Renal pelvis (tissue), 4 donors: Measurements from ENCODE around the gene DPYSL5. TPM values are rescaled to one million over a fixed set of nuclear protein-coding genes. Genes with fewer than 3 reads are reported as not detected.
A peak's percentile ranks its signal among the peaks of the same experiment; 100 is the strongest.
"Not testable (repeated sequence)": the region's sequence is repeated elsewhere in the genome, so short reads cannot be mapped to it uniquely, and the experiment has no call there.

ENCODE experiments used
- DNase-seq: peaks from one replicate; pipeline ENCODE4 v3.0.0-alpha.2; 2013
- polyA plus RNA-seq, 3 donors: library from polyadenylated mRNA; unstranded; fragments of 120-200 nt; gene quantifications; one replicate each; pipeline ENCODE4 v1.2.1, GENCODE V29; 2013; ENCODE audit not compliant: insufficient read length in 3 of 3

Gene DPYSL5
- polyA plus RNA-seq, 3 donors = 7.2 to 10.6 (median 8.6) TPM

- DNase-seq = no peak
These were observed 16.7 kb downstream of the DPYSL5 start for GRCh38 chr2:26864646-26865045.

DNA sequence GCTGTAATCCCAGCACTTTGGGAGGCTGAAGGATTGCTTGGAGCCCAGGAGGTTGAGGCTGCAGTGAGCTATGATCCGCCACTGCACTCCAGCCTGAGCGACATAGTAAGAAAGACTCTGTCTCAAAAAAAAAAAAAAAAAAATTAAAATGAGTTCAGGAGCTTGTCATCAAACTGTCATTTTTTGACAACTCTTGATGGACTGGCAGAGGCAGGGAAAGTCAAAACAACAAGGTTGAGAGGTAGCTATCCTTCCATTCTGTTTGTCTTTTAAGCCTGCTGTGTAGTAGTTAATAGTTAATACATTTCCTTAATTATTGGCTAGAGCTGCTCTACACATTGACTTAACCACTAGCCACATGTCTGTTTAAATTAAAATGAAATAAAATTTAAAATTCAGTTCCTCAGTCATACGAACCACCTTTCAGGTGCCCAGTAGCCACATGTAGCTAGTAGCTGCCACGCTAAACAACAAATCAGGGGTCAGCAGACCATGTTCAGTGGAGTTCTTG, 22.7 kb downstream of the DPYSL5 start:
- DNase-seq = peak; percentile 10

DNA sequence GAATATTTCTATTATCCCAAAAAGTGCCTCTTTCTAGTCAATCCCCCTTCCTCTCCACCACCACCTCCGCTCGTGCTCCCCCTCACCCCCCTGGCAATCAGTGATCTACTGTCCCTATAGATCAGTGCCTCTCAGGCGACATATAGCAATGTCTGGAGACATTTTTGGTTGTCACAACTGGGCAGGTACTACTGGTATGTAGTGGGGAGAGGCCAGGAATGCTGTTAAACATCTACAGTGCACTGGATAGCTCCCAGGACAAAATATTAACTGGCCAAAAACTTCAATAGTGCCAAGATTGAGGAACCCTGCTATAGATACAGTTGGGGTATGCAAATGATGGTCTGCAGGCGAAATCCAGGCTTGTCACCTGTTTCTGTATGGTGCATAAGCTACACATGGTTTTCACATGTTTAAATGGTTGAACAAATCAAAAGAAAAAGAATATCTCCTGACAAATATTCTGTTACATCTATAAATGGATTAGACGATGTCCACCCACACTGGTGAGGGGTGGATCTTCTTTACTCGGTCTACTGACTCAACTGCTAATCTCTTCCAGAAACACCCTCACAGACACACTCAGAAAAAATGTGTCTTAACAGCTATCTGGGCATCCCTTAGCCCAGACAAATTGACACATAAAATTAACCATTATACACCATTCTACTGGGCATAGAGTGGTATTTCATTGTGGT, 25.5 kb downstream of the DPYSL5 start:
- DNase-seq = no peak

DNA sequence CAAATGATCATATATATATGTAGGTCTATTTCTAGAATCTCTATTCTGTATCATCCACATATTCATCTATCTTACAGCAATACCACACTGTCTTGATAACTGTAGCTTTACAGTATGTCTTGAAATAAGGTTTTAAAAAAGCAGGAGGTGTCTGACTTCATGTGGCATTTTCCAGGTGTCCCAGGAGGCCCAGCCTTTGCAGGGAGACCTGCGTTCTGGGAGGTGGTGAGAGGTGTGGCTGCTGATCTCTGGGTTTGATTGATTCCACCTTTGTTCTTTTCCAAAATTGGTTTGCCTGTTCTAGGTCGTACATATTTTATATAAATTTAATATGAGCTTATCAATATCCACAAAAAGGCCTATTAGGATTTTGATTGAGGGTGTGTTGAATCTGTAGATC, 26.6 kb downstream of the DPYSL5 start:
- no peak for DNase-seq

DNA sequence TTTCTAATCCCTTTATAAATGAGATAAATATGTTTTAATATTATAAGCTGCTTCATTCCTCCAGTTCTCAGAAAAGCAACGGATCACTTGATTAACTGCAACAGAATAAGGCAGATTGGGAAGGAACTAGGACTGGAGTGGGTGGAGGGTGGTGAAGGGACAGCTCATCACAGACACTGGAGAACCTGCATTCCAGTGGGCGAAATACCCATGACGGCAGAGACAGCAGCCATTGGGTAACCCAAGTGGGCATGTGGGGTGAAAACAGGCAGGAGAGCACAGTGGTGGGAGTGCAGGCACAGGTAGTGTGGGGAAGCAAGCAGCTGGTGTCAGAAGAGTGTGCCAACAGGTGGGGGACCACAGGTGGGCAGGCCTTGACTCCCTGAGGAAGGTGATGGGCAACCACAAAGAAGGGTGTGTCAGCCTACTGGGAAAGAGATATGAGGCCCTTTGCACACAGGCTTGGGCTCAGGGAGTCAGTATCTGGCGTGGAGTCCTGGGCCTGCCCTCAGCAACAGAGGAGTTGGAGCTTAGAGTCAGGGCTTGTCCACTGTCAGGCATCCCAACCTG, 27.2 kb downstream of the DPYSL5 start:
- no peak for DNase-seq

GRCh38 chr2:26875808-26876207, 27.9 kb downstream of the DPYSL5 start:
- no peak for DNase-seq

DNA sequence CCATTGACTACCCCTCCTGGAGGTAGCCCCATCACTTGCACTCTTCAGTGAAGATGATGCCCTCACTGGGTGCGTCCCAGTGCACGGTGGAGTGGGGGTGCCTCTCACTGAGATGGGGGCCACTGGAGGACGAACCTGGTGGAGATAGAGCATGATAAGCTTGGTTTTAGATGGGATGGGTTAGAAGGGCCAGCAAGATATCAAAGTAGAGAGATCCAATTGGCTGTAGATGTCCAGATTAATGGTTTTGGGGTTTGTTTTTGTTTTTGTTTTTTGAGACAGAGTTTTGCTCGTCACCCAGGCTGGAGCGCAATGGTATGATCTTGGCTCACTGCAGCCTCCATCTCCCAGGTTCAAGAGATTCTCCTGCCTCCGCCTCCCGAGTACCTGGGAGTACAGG, 28.3 kb downstream of the DPYSL5 start:
- DNase-seq = no peak

- no peak for DNase-seq
These were observed 29.3 kb downstream of the DPYSL5 start for GRCh38 chr2:26877276-26877675.

GRCh38 chr2:26880161-26880560, 32.2 kb downstream of the DPYSL5 start:
- DNase-seq = no peak

GRCh38 chr2:26880910-26881435, 33.0 kb downstream of the DPYSL5 start:
- no peak for DNase-seq

DNA sequence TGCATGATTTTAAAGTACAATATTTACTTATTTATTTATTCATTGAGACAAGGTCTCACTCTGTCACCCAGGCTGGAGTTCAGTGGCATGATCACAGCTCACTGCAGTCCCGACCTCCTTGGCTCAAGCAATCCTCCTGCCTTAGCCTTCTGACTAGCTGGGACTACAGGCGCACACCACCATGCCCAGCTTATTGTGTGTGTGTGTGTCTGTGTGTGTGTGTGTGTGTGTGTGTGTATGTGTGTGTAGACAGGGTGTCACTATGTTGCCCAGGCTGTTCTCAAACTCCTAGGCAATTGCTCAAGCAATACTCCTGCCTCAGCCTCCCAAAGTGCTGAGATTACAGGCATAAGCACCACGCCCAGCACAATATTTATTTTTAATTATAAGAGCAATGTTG, 34.3 kb downstream of the DPYSL5 start:
- DNase-seq = not testable (repeated sequence)

DNA sequence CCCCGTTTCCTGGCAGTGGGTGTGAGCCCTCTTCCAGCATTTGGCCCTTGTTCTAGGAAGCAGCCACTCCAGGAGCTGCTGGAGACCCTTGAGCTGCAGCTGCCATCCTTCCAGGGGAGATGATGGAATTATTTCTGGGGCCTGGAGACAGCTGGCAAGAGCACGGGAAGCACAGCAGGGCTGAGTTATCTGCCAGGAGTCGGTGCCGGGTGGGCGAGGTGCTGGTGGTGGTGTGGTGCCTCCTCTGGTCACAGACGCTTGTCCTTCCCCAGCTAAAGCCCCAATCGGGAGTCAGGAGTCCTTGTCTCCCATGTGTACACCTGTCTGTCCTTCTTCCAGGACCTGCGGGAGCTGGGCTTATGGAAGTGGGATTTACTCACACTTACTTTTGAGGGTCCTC, 36.0 kb downstream of the DPYSL5 start:
- no peak for DNase-seq

- DNase-seq = no peak
These were observed 36.6 kb downstream of the DPYSL5 start for GRCh38 chr2:26884486-26884885.

- no peak for DNase-seq
These were observed 37.9 kb downstream of the DPYSL5 start for GRCh38 chr2:26885651-26886329.

DNA sequence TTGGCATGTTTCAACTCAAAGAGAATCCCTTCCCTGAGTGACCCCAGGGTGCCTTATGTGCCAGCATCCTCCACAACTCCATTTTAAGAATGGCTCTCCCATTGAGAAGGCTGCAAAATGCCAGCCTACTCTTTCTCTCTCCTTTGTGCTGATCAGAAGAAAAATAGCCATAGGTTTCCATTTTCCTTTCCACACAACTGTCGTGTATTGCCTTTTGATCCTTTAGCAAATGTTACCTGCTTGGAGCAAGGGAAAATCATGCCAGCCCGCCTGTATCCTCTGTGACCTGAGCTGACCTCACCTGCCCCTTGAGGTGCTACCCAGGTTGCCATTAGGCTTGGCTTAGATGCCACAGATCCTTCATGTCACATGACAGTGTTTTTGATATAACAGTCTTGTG, 38.8 kb downstream of the DPYSL5 start:
- no peak for DNase-seq

DNA sequence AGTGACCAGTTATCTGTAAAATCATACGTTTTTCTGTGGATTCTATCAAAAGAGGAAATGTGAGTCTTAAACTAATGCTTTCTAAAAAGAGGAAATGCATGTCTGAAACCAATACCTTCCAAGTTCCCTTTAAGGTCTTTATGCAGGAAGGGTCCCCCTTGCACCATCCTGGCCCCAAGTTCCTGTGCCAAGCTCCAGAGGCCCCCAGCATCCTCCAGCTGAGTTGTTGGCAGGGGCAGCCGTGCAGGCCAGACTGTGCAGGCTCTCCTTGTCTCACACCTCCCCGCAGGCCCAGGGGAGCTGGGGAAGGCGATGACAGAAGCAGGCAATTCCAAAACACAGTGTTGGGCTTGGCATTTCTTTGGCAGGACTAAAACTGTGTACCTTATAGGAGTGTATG, 39.2 kb downstream of the DPYSL5 start:
- no peak for DNase-seq

DNA sequence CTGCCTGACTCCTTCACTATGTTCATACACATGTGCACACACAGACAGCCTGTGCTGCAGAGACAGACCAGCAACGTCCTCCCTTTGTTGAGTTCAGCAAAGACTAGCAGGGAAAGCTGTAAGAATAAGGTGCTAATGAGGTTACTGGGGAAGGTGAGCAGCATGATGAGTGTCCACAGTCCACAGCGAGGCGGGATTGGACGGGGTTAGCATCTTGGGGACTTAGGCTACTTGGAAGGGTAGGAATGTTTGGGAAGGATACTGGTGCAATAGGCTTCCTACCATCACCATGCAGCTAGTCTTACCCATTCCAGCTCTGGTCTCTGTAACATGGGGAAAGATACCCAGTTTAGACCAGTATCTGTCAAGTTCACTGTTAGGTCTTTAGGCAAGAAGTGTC, 41.9 kb downstream of the DPYSL5 start:
- no peak for DNase-seq

DNA sequence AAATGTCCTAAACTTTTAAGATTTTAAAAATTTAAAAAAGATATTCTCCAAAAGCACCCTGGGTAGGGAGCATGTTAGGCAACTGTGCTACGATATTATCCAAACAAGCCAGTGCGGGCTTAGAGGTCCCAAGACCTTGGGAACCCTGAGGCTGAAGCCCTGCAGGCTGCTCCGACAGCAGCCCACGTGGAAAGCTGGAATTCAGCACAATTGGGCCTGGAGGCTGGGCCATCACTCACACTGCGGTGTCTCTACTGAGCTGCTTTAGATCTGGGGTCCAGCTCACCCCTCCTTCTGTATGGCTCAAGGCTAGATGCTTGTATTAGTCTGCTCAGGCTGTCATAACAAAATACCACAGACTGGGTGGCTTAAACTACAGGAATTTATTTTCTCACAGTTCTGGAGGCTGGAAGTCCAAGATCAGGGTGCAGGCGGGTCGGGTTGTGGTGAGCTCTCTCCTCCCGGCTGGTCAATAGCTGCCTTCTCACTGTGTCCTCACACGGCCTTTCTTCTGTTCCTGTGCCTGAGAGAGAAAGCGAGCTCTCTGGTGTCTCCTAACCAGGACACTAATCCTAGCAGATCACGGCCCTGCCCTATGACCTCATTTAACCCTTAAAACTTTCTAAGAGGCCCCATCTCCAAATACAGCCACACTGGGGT, 42.5 kb downstream of the DPYSL5 start:
- no peak for DNase-seq

GRCh38 chr2:26892133-26892532, 44.2 kb downstream of the DPYSL5 start:
- DNase-seq = no peak

DNA sequence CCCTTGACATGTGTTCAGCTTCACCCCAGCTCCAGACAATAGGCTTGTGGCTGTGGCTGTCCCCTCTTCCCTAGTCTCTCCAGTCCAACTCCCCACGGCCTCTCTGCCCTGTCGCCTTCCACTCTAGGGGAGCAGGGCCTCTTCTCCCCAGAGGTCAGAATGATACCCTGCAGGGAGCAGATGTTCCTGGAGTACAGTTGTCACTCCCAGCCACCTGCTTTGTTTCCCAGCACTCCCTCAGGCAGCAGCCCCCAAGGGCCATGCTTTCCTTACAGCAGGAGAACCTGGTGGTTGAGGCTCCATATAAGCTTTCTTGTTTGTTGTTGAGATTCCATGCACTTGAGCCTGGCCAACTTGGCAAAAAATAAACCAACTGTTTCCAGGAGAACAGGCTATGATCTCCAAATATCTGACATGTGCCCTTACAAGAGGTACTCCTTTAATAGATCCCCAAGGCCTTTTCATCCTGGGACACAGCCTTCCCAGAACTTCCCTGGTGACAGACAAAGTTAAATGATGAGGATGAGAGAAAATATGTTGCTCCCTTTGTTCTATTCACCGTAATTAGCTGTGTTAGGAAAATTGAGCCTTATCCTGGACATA, 45.1 kb downstream of the DPYSL5 start:
- DNase-seq = no peak

DNA sequence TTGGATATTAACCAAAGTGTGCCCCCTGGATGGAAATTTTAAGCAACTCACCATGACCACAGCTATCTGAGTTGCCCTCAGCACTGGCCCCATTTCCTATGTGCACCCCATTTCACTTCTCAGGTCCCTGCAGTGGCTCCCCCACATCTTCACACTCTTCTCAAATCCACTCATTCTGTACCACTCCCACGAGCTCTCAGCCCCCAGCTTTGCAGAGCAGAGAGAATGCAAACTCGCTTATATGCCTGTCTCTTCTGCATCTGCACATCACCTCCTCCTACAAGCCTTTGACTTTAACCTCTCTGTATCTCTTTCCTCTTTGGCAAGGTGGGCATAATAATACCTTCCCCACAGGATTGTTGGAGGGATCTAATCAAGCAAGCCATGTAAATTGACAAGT, 46.2 kb downstream of the DPYSL5 start:
- DNase-seq = no peak
